ENCODE data around the gene MOAP1.
"Not testable (repeated sequence)": the region's sequence is repeated elsewhere in the genome, so short reads cannot be mapped to it uniquely, and the experiment has no call there.

The MOAP1 gene

GRCh38 chr14:93195316-93195999 lies 10.8 kb upstream of the MOAP1 start:
- no peak for TF ChIP-seq MYC (IDR thresholded peaks at IDR 0.05; ENCODE audit: low read depth, low read length)
- TF ChIP-seq POLR2A (IDR thresholded peaks at IDR 0.05; ENCODE audit: extremely low read depth, insufficient read length), result no peak
- TF ChIP-seq CTCF (IDR thresholded peaks at IDR 0.05; ENCODE audit: low read depth, low read length), result no peak
- no peak for TF ChIP-seq MAX (IDR thresholded peaks at IDR 0.05; ENCODE audit: low read depth, low read length)
- no peak for DNase-seq (ENCODE audit: low read depth)

GRCh38 chr14:93186956-93187355 lies 2.3 kb upstream of the MOAP1 start:
- no peak overlapping the region for H3K4me3 ChIP-seq (ENCODE audit: low read depth, low read length)
- DNase-seq (ENCODE audit: low read depth), result no peak
- no peak for TF ChIP-seq POLR2A (IDR thresholded peaks at IDR 0.05; ENCODE audit: extremely low read depth, insufficient read length)

More at GRCh38 chr14:93195316-93195999, 10.8 kb upstream of the MOAP1 start:
- H3K4me3 ChIP-seq (ENCODE audit: low read depth, low read length), result no peak overlapping the region

- DNase-seq (ENCODE audit: low read depth), result no peak
- no peak for TF ChIP-seq MAX (IDR thresholded peaks at IDR 0.05; ENCODE audit: low read depth, low read length)
- H3K4me3 ChIP-seq (ENCODE audit: low read depth, low read length), result no peak overlapping the region
Observed at GRCh38 chr14:93186466-93186865, 1.8 kb upstream of the MOAP1 start.

GRCh38 chr14:93185349-93185720 lies 638 bp upstream of the MOAP1 start:
- TF ChIP-seq CTCF (IDR thresholded peaks at IDR 0.05; ENCODE audit: low read depth, low read length) (no peak), MYC (IDR thresholded peaks at IDR 0.05; ENCODE audit: low read depth, low read length) (no peak), POLR2A (IDR thresholded peaks at IDR 0.05; ENCODE audit: extremely low read depth, insufficient read length) (no peak), MAX (IDR thresholded peaks at IDR 0.05; ENCODE audit: low read depth, low read length) (no peak)
- peak overlapping the region; percentile 94 for H3K4me3 ChIP-seq (ENCODE audit: low read depth, low read length)
- no peak for DNase-seq (ENCODE audit: low read depth)

- TF ChIP-seq MYC (IDR thresholded peaks at IDR 0.05; ENCODE audit: low read depth, low read length) (no peak), MAX (IDR thresholded peaks at IDR 0.05; ENCODE audit: low read depth, low read length) (no peak), POLR2A (IDR thresholded peaks at IDR 0.05; ENCODE audit: extremely low read depth, insufficient read length) (no peak), CTCF (IDR thresholded peaks at IDR 0.05; ENCODE audit: low read depth, low read length) (no peak)
- peak; percentile 20 for DNase-seq (ENCODE audit: low read depth)
- peak overlapping the region; percentile 77 for H3K4me3 ChIP-seq (ENCODE audit: low read depth, low read length)
Observed at GRCh38 chr14:93183596-93184317, 940 bp downstream of the MOAP1 start.

GRCh38 chr14:93175492-93175891 lies 9.2 kb downstream of the MOAP1 start:
- H3K4me3 ChIP-seq (ENCODE audit: low read depth, low read length), result no peak overlapping the region
- no peak for TF ChIP-seq MYC (IDR thresholded peaks at IDR 0.05; ENCODE audit: low read depth, low read length)
- no peak for TF ChIP-seq CTCF (IDR thresholded peaks at IDR 0.05; ENCODE audit: low read depth, low read length)
- TF ChIP-seq MAX (IDR thresholded peaks at IDR 0.05; ENCODE audit: low read depth, low read length), result no peak
- TF ChIP-seq POLR2A (IDR thresholded peaks at IDR 0.05; ENCODE audit: extremely low read depth, insufficient read length), result no peak
- no peak for DNase-seq (ENCODE audit: low read depth)

GRCh38 chr14:93174731-93175130 lies 10.0 kb downstream of the MOAP1 start:
- DNase-seq (ENCODE audit: low read depth); H3K4me3 ChIP-seq (ENCODE audit: low read depth, low read length): not testable (repeated sequence)

Measured in NB4 (cell line).